Neural progenitor cell (in vitro differentiated cells): ENCODE data around the gene CCDC85C. TPM values are rescaled to one million over a fixed set of nuclear protein-coding genes. Genes with fewer than 3 reads are reported as not detected.

Experiments used
- DNase-seq: peaks from one replicate; pipeline ENCODE4 v3.0.0-alpha.2; 2016; ENCODE audit warnings: low spot score
- H2AFZ ChIP-seq: fragments of 200-600 bp; sonication (generic); replicated peaks from 2 replicates; pipeline ENCODE4 v1.6.1; 2016; ENCODE audit warnings: antibody characterized with exemption
- H3F3A ChIP-seq: fragments of 200-600 bp; sonication (generic); 2 replicates; pipeline ENCODE4 v1.6.1; 2016; ENCODE audit warnings: antibody characterized with exemption, low read depth
- H3K27ac ChIP-seq: fragments of 200-600 bp; sonication (generic); 2 replicates; pipeline ENCODE4 v1.5.1; 2016; ENCODE audit warnings: mild to moderate bottlenecking
- H3K27me3 ChIP-seq: fragments of 200-600 bp; sonication (generic); 2 replicates; pipeline ENCODE4 v1.6.1; 2016; ENCODE audit warnings: mild to moderate bottlenecking, moderate library complexity
- H3K36me3 ChIP-seq: fragments of 200-600 bp; sonication (generic); 2 replicates; pipeline ENCODE4 v1.5.1; 2016
- H3K4me1 ChIP-seq: fragments of 200-600 bp; sonication (generic); 2 replicates; pipeline ENCODE4 v1.6.1; 2016; ENCODE audit warnings: mixed run types
- H3K4me2 ChIP-seq: fragments of 200-600 bp; sonication (generic); 2 replicates; pipeline ENCODE4 v1.6.1; 2016
- H3K4me3 ChIP-seq: fragments of 200-600 bp; sonication (generic); 2 replicates; pipeline ENCODE4 v1.5.1; 2016
- H3K79me2 ChIP-seq: fragments of 200-600 bp; sonication (generic); 2 replicates; pipeline ENCODE4 v1.6.1; 2016; ENCODE audit warnings: low read depth
- H3K9ac ChIP-seq: fragments of 200-600 bp; sonication (generic); 2 replicates; pipeline ENCODE4 v1.6.1; 2016
- H3K9me3 ChIP-seq: fragments of 200-600 bp; sonication (generic); 2 replicates; pipeline ENCODE4 v1.5.1; 2016; ENCODE audit warnings: low read depth
- H4K20me1 ChIP-seq: fragments of 200-600 bp; sonication (generic); 2 replicates; pipeline ENCODE4 v1.6.1; 2016; ENCODE audit warnings: low read depth
- H3K27ac Mint-ChIP-seq: 3 replicates; pipeline ENCODE4 v1.8.0; 2021; ENCODE audit warnings: mixed read lengths
- H3K27me3 Mint-ChIP-seq: 2 replicates; pipeline ENCODE4 v1.8.0; 2022; ENCODE audit warnings: low read depth, mild to moderate bottlenecking, inconsistent platforms, moderate library complexity, mixed read lengths; ENCODE audit not compliant: insufficient read depth
- H3K36me3 Mint-ChIP-seq: 3 replicates; pipeline ENCODE4 v1.8.0; 2021; ENCODE audit warnings: mixed read lengths
- H3K4me1 Mint-ChIP-seq: 3 replicates; pipeline ENCODE4 v1.8.0; 2021; ENCODE audit warnings: mixed read lengths
- H3K4me3 Mint-ChIP-seq: 3 replicates; pipeline ENCODE4 v1.8.0; 2021; ENCODE audit warnings: mild to moderate bottlenecking, moderate library complexity, mixed read lengths
- H3K9me3 Mint-ChIP-seq: 3 replicates; pipeline ENCODE4 v1.8.0; 2020; ENCODE audit warnings: mixed read lengths
- EZH2 ChIP-seq: fragments of 200-600 bp; sonication (generic); IDR thresholded peaks from 2 replicates; pipeline ENCODE4 v1.6.1; 2017; ENCODE audit warnings: antibody characterized with exemption, mild to moderate bottlenecking, moderate library complexity
- EZH2phosphoT487 ChIP-seq: fragments of 200-600 bp; sonication (generic); IDR thresholded peaks from 2 replicates; pipeline ENCODE4 v1.6.1; 2017; ENCODE audit warnings: antibody characterized with exemption
- total RNA-seq: library from RNA; depleted of rRNA; stranded (reverse); fragments of >200 nt; gene quantifications from 2 replicates; pipeline ENCODE4 v1.2.3, GENCODE V29; 2015; ENCODE audit warnings: low replicate concordance
- TF ChIP-seq, protein P1 (sequence below): fragments of 200-600 bp; sonication (generic); IDR thresholded peaks from 2 replicates; pipeline ENCODE4 v1.5.1; 2017; ENCODE audit warnings: antibody characterized with exemption, mild to moderate bottlenecking

The CCDC85C gene
- total RNA-seq, 1 donor from 2014 or later: 19.0 TPM

DNA sequence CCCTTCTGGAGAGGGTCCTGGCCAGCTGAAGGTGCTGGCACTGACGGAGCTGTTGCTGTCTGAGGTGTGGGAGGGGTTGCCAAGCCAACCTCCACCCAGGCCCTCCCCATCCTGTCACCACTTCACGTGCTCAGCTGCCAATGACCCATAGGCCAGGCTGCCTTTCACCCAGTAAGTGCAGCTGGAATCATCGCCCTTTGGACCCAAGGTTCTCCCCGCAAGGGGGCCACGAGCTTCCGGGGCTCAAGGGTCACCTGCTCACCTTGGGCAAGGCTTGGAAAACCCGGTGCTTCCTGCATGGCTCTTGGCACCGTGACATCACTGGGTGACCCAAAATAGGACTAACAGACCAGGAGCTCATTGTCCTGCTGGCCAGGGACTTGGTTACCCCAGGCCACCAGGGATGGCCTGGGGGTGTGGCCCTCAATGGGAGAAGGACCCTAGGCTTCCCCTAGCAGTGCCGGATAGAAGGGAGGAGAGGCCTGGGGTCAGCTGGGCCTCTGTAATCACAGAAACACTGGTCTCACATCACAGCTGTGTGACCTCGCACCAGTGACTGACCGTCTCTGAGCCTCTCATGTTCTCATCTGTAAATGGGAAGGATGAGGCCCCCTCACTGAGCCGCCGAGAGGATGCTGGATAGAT, 51.3 kb downstream of the CCDC85C start:
- peaks cover 96% of the 10 kb centered on the region for H3K79me2 ChIP-seq
- no peaks in the 10 kb centered on the region for H3K36me3 ChIP-seq
- H3K27ac Mint-ChIP-seq: no peak overlapping the region
- no peaks in the 10 kb centered on the region for H3K9me3 Mint-ChIP-seq
- peaks cover 2% of the 10 kb centered on the region for H3F3A ChIP-seq
- H3K4me1 ChIP-seq: peaks cover 27% of the 10 kb centered on the region
- peaks cover 2% of the 10 kb centered on the region for H3K36me3 Mint-ChIP-seq
- TF ChIP-seq EZH2phosphoT487 (no peak), EZH2 (no peak)
- TF ChIP-seq, protein P1, sequence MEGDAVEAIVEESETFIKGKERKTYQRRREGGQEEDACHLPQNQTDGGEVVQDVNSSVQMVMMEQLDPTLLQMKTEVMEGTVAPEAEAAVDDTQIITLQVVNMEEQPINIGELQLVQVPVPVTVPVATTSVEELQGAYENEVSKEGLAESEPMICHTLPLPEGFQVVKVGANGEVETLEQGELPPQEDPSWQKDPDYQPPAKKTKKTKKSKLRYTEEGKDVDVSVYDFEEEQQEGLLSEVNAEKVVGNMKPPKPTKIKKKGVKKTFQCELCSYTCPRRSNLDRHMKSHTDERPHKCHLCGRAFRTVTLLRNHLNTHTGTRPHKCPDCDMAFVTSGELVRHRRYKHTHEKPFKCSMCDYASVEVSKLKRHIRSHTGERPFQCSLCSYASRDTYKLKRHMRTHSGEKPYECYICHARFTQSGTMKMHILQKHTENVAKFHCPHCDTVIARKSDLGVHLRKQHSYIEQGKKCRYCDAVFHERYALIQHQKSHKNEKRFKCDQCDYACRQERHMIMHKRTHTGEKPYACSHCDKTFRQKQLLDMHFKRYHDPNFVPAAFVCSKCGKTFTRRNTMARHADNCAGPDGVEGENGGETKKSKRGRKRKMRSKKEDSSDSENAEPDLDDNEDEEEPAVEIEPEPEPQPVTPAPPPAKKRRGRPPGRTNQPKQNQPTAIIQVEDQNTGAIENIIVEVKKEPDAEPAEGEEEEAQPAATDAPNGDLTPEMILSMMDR: no peak
- H2AFZ ChIP-seq: no peak overlapping the region
- no peak overlapping the region for H3K9ac ChIP-seq
- H3K4me3 Mint-ChIP-seq: no peak overlapping the region
- H3K27me3 Mint-ChIP-seq: peaks cover 8% of the 10 kb centered on the region
- H4K20me1 ChIP-seq: peaks cover 92% of the 10 kb centered on the region
- no peak overlapping the region for H3K27ac ChIP-seq
- no peak for DNase-seq
- H3K4me2 ChIP-seq: no peak overlapping the region
- H3K4me3 ChIP-seq: no peak overlapping the region
- no peaks in the 10 kb centered on the region for H3K9me3 ChIP-seq
- no peaks in the 10 kb centered on the region for H3K27me3 ChIP-seq
- H3K4me1 Mint-ChIP-seq: peaks cover 52% of the 10 kb centered on the region

DNA sequence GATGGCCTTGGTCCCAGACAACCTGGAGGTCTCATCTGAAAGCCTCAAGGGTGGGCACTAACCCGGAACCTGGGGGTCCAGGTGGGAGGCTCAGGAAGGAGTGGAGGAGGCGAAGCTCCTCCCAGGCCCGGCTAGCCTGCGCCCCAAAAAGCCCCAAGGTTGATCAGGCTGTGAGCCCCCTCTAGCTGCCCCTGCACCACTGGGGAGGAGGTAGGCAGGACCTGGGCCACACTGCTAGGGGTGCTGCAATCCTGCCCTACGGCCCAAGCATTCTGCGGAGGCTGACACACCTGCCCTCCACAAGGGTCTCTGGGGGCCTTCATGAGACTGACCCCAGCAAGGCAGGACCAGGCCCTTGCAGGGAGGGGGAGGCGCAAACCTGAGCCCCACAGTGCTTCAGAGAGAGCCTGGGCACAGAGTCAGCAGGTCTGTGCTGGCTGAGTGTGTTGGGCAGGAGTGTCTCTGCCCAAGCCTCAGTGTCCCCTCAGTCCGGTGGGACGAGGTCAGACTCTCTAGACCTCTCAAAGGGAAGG, 51.9 kb downstream of the CCDC85C start:
- TF ChIP-seq EZH2phosphoT487 (no peak), EZH2 (no peak)
- TF ChIP-seq, protein P1: no peak
- Mint-ChIP-seq H3K36me3 (peaks cover 2% of the 10 kb centered on the region), H3K27ac (no peak overlapping the region), H3K27me3 (peaks cover 8% of the 10 kb centered on the region), H3K4me1 (peaks cover 54% of the 10 kb centered on the region), H3K4me3 (no peak overlapping the region), H3K9me3 (no peaks in the 10 kb centered on the region)
- H3K27ac ChIP-seq: no peak overlapping the region
- H3K4me3 ChIP-seq: no peak overlapping the region
- H2AFZ ChIP-seq: no peak overlapping the region
- peaks cover 94% of the 10 kb centered on the region for H4K20me1 ChIP-seq
- no peaks in the 10 kb centered on the region for H3K36me3 ChIP-seq
- H3K9me3 ChIP-seq: no peaks in the 10 kb centered on the region
- H3K79me2 ChIP-seq: peaks cover 96% of the 10 kb centered on the region
- H3K9ac ChIP-seq: no peak overlapping the region
- H3K27me3 ChIP-seq: no peaks in the 10 kb centered on the region
- no peak for DNase-seq
- peaks cover 8% of the 10 kb centered on the region for H3F3A ChIP-seq
- no peak overlapping the region for H3K4me2 ChIP-seq
- H3K4me1 ChIP-seq: peaks cover 30% of the 10 kb centered on the region

DNA sequence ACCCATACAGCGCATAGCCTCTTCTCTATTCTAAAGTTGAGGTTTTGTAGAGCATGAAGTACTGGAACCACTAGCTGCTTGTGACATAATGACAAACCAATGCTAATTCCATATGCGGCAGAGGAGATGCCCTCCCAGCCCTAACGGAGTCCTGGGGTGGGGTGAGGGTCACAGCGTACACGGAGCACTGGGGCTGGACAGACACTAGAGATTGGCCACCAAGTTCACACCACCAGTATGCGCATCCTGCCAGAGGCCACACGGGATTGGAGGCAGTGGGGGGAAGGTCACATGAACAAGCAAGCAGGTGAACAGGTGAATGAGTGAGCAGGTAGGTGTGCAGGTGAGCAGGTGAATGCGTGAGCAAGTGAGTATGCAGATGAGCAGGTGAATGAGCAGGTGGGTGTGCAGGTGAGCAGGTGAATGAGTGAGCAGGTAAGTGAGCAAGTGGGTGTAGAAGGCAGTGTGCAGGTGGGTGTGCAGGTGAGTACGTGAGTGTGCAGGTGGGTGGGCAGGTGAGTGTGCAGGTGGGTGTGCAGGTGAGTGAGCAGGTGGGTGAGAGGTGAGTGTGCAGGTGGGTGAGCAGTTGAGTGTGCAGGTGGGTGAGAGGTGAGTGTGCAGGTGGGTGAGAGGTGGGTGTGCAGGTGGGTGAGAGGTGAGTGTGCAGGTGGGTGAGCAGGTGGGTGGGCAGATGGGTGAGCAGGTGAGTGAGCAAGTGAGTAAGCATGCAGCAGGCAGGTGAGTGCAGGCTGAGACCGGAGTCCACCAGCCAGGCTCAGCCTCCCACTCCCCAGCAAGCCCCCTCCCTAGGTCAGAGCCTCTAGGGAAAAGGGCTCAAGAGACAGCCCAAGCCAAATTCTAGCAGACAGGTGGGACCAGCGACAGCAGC, 52.7 kb downstream of the CCDC85C start:
- Mint-ChIP-seq H3K27ac (no peak overlapping the region), H3K36me3 (peaks cover 2% of the 10 kb centered on the region), H3K9me3 (no peaks in the 10 kb centered on the region), H3K4me1 (peaks cover 58% of the 10 kb centered on the region), H3K4me3 (no peak overlapping the region), H3K27me3 (peaks cover 12% of the 10 kb centered on the region)
- Histone ChIP-seq H2AFZ (no peak overlapping the region), H3K27ac (no peak overlapping the region), H3K9ac (no peak overlapping the region), H3K4me1 (peaks cover 38% of the 10 kb centered on the region), H3K36me3 (no peaks in the 10 kb centered on the region), H3K4me2 (no peak overlapping the region), H3K79me2 (peaks cover 95% of the 10 kb centered on the region), H4K20me1 (peaks cover 95% of the 10 kb centered on the region), H3F3A (peaks cover 15% of the 10 kb centered on the region), H3K27me3 (no peaks in the 10 kb centered on the region), H3K9me3 (no peaks in the 10 kb centered on the region), H3K4me3 (no peak overlapping the region)
- DNase-seq: no peak
- TF ChIP-seq EZH2 (no peak), EZH2phosphoT487 (no peak)
- TF ChIP-seq, protein P1: no peak
